ENCODE data around the gene TBK1. TPM values are rescaled to one million over a fixed set of nuclear protein-coding genes. Genes with fewer than 3 reads are reported as not detected.

The TBK1 gene
- total RNA-seq, 4 donors from 2014 or later, result 21.2 to 24.1 (median 22.6) TPM

GRCh38 chr12:64494998-64495729 is 43.2 kb downstream of the TBK1 start:
- peaks cover 55 to 100% (median 89%) of the 10 kb centered on the region in 4 donors for H3K36me3 ChIP-seq
- no peaks in the 10 kb centered on the region for H3K27me3 ChIP-seq
- no peaks in the 10 kb centered on the region for H3K9me3 ChIP-seq
- no peak overlapping the region for H3K27ac ChIP-seq (replicated peaks in 1 of 4)
- H3K4me1 ChIP-seq, result no peaks in the 10 kb centered on the region
- intact Hi-C loops (cut with DNase I), result no loop called here
- TF ChIP-seq EP300 (IDR thresholded peaks at IDR 0.05) (no peak), POLR2A (IDR thresholded peaks at IDR 0.05; ENCODE audit: low read depth) (no peak), CTCF (IDR thresholded peaks at IDR 0.05) (no peak), POLR2AphosphoS5 (IDR thresholded peaks at IDR 0.05) (no peak)
- 87% methylated on average over 5 of the region's 5 CpGs for WGBS
- no peak overlapping the region for H3K4me3 ChIP-seq
- no peak for DNase-seq (ENCODE audit: extremely low spot score)

- Histone ChIP-seq H3K9me3 (no peaks in the 10 kb centered on the region), H3K36me3 (peaks cover 42 to 99% (median 88%) of the 10 kb centered on the region in 4 donors), H3K4me3 (no peak overlapping the region), H3K4me1 (no peaks in the 10 kb centered on the region), H3K27me3 (no peaks in the 10 kb centered on the region), H3K27ac (replicated peaks in 1 of 4) (no peak overlapping the region)
- intact Hi-C loops (cut with DNase I), result no loop called here
- TF ChIP-seq EP300 (IDR thresholded peaks at IDR 0.05) (no peak), POLR2A (IDR thresholded peaks at IDR 0.05; ENCODE audit: low read depth) (no peak), POLR2AphosphoS5 (IDR thresholded peaks at IDR 0.05) (no peak), CTCF (IDR thresholded peaks at IDR 0.05) (no peak)
- DNase-seq (ENCODE audit: extremely low spot score), result no peak
- 98% methylated on average over 2 of the region's 2 CpGs for WGBS
These were observed 45.0 kb downstream of the TBK1 start for GRCh38 chr12:64496839-64497400.

GRCh38 chr12:64497484-64497883 is 45.6 kb downstream of the TBK1 start:
- Histone ChIP-seq H3K9me3 (no peaks in the 10 kb centered on the region), H3K27me3 (no peaks in the 10 kb centered on the region), H3K27ac (replicated peaks in 1 of 4) (no peak overlapping the region), H3K4me3 (no peak overlapping the region), H3K36me3 (peaks cover 42 to 99% (median 82%) of the 10 kb centered on the region in 4 donors), H3K4me1 (no peaks in the 10 kb centered on the region)
- TF ChIP-seq CTCF (IDR thresholded peaks at IDR 0.05) (no peak), EP300 (IDR thresholded peaks at IDR 0.05) (no peak), POLR2A (IDR thresholded peaks at IDR 0.05; ENCODE audit: low read depth) (no peak), POLR2AphosphoS5 (IDR thresholded peaks at IDR 0.05) (no peak)
- 96% methylated on average over 1 of the region's 1 CpG for WGBS
- no peak for DNase-seq (ENCODE audit: extremely low spot score)
- intact Hi-C loops (cut with DNase I), result no loop called here

- Histone ChIP-seq H3K4me3 (no peak overlapping the region), H3K9me3 (no peaks in the 10 kb centered on the region), H3K27me3 (no peaks in the 10 kb centered on the region), H3K36me3 (peaks cover 38 to 98% (median 78%) of the 10 kb centered on the region in 4 donors), H3K4me1 (no peaks in the 10 kb centered on the region), H3K27ac (replicated peaks in 1 of 4) (no peak overlapping the region)
- intact Hi-C loops (cut with DNase I), result no loop called here
- WGBS, result 95% methylated on average over 1 of the region's 1 CpG
- TF ChIP-seq CTCF (IDR thresholded peaks at IDR 0.05) (no peak), POLR2A (IDR thresholded peaks at IDR 0.05; ENCODE audit: low read depth) (no peak), EP300 (IDR thresholded peaks at IDR 0.05) (no peak), POLR2AphosphoS5 (IDR thresholded peaks at IDR 0.05) (no peak)
- no peak for DNase-seq (ENCODE audit: extremely low spot score)
These were observed 46.0 kb downstream of the TBK1 start for GRCh38 chr12:64497903-64498302.
